GM19035 (cell line): ENCODE data around the gene PRIM2.
"Not testable (repeated sequence)": the region's sequence is repeated elsewhere in the genome, so short reads cannot be mapped to it uniquely, and the experiment has no call there.

Experiments
- ATAC-seq: cut with Tn5 transposase; IDR thresholded peaks from one replicate; pipeline ENCODE4 v1.9.1; 2021; ENCODE audit not compliant: unreplicated experiment

The PRIM2 gene

GRCh38 chr6:57579489-57579888, 262.1 kb downstream of the PRIM2 start:
- not testable (repeated sequence) for ATAC-seq

DNA sequence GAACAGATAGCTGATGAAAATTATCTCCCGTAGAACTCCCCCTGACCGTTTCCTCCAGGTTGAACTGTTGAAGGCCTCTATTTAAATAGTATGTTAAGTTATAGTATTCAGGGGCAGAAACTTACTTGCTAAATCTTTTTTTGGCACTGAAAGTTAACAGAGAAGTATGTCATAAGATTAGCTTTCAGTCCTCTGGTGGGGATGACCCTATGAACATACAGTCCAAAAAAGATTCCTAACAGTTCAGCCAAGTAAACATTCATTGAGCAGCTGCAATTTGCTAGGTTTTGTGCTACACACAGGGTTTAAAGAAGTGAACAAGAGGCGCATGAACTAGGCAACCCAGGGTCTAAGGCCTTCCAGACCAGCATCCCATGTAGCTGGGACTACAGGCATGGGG, 264.2 kb downstream of the PRIM2 start:
- ATAC-seq = not testable (repeated sequence)

DNA sequence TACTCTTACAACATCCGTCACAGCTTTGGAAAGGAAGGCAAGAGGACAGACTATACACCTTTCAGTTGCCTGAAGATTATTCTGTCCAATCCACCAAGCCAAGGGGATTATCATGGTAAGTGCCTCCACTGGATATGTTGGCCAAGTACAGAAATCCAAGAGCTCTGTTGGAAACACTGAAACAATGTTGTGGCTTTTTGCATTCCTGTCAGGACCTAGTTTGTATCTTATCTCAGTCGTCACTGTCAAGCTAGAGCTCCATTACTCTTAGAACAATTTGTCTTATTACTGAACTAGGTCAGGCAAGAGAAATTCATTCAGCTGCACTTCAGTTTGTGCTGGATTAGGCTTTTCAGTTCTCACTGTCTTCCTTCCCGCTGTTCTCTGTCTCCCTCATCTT, 283.7 kb downstream of the PRIM2 start:
- not testable (repeated sequence) for ATAC-seq

DNA sequence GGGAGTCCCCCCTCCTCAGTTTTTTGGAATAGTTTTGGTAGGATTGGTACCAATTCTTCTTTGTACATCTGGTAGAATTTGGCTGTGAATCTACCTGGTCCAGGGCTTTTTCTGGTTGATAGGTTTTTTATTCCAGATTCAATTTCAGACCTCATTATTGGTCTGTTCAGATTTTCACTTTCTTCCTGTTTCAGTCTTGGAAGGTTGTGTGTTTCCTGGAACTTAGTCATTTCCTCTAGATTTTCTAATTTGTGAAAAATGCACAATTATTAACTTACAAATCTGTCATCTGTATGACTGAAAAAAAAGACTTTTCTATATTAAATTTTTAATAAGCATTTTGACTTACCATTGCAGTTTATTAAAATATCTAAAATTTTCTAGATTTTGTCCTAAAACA, 287.9 kb downstream of the PRIM2 start:
- ATAC-seq = not testable (repeated sequence)

- ATAC-seq = not testable (repeated sequence)
Measured at GRCh38 chr6:57606331-57606730, 288.9 kb downstream of the PRIM2 start.

DNA sequence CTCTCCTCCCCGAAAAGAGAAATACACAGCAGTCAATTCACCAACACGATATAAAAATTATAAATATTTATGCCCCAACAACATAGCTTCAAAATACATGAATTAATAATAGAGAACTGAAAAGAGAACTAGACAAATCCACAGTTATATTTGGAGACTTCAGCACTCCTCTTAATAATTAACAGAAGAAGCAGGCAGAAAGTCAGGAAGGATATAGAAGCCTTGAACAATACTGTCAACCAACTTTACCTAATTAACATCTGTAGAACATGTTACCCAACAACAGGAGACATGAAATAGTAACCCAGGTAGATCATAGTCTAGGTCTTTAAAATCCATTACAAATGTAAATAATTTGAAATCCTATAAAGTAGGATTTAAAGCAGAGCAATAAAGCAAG, 293.2 kb downstream of the PRIM2 start:
- ATAC-seq = not testable (repeated sequence)

DNA sequence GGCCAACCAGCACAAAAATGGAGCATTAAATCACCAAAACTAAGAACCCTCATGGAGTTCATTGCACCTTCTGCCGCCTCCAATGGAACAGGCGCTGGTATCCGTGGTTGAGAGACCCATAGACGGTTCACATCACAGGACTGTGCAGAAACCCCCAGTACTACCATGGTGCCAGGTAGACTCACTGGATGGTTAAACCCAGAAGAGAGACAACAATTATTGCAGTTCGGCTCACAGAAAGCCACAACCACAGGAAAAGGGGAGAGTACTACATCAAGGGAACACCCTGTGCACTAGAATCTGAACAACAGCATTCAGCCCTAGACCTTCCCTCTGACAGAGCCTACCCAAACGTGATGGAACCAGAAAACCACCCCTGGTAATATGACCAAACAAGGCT, 301.5 kb downstream of the PRIM2 start:
- not testable (repeated sequence) for ATAC-seq

- ATAC-seq = not testable (repeated sequence)
Measured at GRCh38 chr6:57631773-57632172, 314.3 kb downstream of the PRIM2 start.

GRCh38 chr6:57658526-57658925, 341.1 kb downstream of the PRIM2 start:
- not testable (repeated sequence) for ATAC-seq

GRCh38 chr6:57659794-57660193, 342.4 kb downstream of the PRIM2 start:
- not testable (repeated sequence) for ATAC-seq

DNA sequence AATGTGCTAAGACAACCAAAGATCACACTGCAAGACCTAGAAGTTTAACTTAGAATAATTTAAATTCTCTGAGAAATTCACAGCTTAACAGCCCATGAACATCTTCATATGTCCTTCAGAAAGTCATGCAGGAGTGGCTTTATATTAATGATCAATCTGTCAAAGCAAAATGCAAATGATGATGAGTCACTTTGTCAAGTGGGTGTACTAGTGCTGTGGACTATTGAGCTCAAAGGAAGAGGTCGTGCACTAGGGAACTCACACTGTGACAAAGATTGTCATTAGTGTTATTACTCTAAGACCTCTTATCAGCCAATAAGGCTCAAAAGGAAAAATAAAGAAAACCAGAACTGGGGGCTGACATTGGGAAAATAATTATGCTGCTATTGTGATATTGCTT, 343.5 kb downstream of the PRIM2 start:
- not testable (repeated sequence) for ATAC-seq

DNA sequence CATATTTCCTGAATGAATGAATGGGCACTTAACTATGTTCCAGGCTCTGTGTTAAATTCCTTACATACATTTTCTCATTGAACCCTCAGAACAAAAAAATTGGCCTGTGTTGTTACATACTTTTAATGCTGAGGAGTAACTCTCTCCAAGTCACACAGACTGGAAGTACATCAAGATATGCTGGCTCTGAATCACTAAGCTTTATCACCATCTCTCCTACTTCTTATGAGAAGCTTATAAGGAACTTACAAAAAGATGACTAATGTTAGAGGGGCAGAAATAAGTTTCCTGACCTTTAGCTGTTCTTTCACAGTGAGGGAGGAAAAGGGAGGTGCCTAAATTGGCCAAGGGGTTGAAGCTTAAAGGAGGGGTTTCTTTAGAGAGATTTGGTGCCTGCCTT, 350.7 kb downstream of the PRIM2 start:
- ATAC-seq = not testable (repeated sequence)

DNA sequence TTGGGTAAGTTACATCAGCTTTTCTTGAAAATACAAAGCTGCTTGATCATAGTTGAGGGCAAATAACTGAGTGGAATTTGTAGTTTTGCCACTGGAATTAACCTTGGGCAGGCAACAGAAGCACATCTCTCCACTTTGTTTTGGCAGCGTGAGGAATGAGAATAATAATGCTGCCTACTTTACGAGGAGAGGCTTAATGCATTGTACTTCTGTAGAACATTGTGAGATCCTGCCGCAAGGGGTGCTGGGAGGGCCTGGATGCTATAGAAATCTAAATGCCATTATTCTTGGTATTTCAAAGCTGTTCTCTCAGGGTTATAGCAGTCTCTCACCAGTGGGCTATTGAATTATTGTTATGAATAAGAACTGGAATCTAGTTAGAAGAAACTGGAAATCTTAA, 353.8 kb downstream of the PRIM2 start:
- not testable (repeated sequence) for ATAC-seq

GRCh38 chr6:57671937-57672627, 354.7 kb downstream of the PRIM2 start:
- ATAC-seq = not testable (repeated sequence)

- ATAC-seq = not testable (repeated sequence)
Measured at GRCh38 chr6:57673281-57673680, 355.9 kb downstream of the PRIM2 start.

GRCh38 chr6:57675386-57675785, 358.0 kb downstream of the PRIM2 start:
- ATAC-seq = not testable (repeated sequence)

GRCh38 chr6:57696382-57696781, 379.0 kb downstream of the PRIM2 start:
- ATAC-seq = not testable (repeated sequence)
